HepG2 (cell line): ENCODE results near the gene SMCHD1.

ENCODE experiments used
- ATF3 ChIP-seq: sonication (generic); formaldehyde crosslinking; IDR thresholded peaks from 2 replicates; pipeline ENCODE4 v1.4.0; 2020; ENCODE audit warnings: missing genetic modification reagents
- CHD2 ChIP-seq: IDR thresholded peaks from 2 replicates; pipeline ENCODE4 v1.6.1; 2011; ENCODE audit warnings: low read depth, low read length, improper control_type of control experiment
- EP300 ChIP-seq, 3 experiments: sonication (generic) in 1 of 3; formaldehyde crosslinking in 1 of 3; IDR thresholded peaks; 2 replicates each; pipeline versions ENCODE4 v1.5.1 to v1.6.1; 2011 to 2020; ENCODE audit warnings: low read depth in 2 of 3, low read length in 2 of 3, borderline replicate concordance in 1 of 3, improper control_type of control experiment in 1 of 3, mild to moderate bottlenecking in 1 of 3, missing genetic modification reagents in 1 of 3, moderate library complexity in 1 of 3
- HMG20B ChIP-seq: conservative IDR thresholded peaks from 2 replicates; pipeline ENCODE4 v1.6.1; 2016; ENCODE audit warnings: missing genetic modification reagents, missing compliant biosample characterization
- HNF1A ChIP-seq, 2 experiments: sonication (generic) in 1 of 2; formaldehyde crosslinking in 1 of 2; IDR thresholded peaks; 2 replicates each; pipeline versions ENCODE4 v1.4.0 to v1.6.1; 2016 to 2020; ENCODE audit warnings: borderline replicate concordance in 1 of 2, low read depth in 1 of 2, mild to moderate bottlenecking in 1 of 2, missing genetic modification reagents in 1 of 2
- HNF4G ChIP-seq, 2 experiments: sonication (generic) in 1 of 2; formaldehyde crosslinking in 1 of 2; IDR thresholded peaks; 2 replicates each; pipeline versions ENCODE4 v1.4.0 to v1.6.1; 2011 to 2020; ENCODE audit warnings: borderline replicate concordance in 2 of 2, low read depth in 2 of 2, mild to moderate bottlenecking in 2 of 2, low read length in 1 of 2, missing genetic modification reagents in 1 of 2, moderate library complexity in 1 of 2
- JUN ChIP-seq: sonication (generic); formaldehyde crosslinking; IDR thresholded peaks from 2 replicates; pipeline ENCODE4 v1.4.0; 2020; ENCODE audit warnings: mild to moderate bottlenecking, missing genetic modification reagents
- RFXANK ChIP-seq: IDR thresholded peaks from 2 replicates; pipeline ENCODE4 v1.6.1; 2016
- TBP ChIP-seq: sonication (generic); formaldehyde crosslinking; IDR thresholded peaks from 2 replicates; pipeline ENCODE4 v1.5.0; 2020; ENCODE audit warnings: missing genetic modification reagents
- USF2 ChIP-seq, 2 experiments: sonication (generic) in 1 of 2; formaldehyde crosslinking in 1 of 2; IDR thresholded peaks; 2 replicates each; pipeline versions ENCODE4 v1.5.1 to v1.6.1; 2011 to 2020; ENCODE audit warnings: borderline replicate concordance in 1 of 2, low read depth in 1 of 2, low read length in 1 of 2, mild to moderate bottlenecking in 1 of 2, missing genetic modification reagents in 1 of 2, moderate library complexity in 1 of 2
- ZBTB33 ChIP-seq: sonication (generic); formaldehyde crosslinking; IDR thresholded peaks from 2 replicates; pipeline ENCODE4 v1.4.0; 2020; ENCODE audit warnings: missing genetic modification reagents
- TF ChIP-seq, protein P1 (sequence below): sonication (generic); formaldehyde crosslinking; IDR thresholded peaks from 2 replicates; pipeline ENCODE4 v1.5.0; 2020; ENCODE audit warnings: mild to moderate bottlenecking, missing genetic modification reagents, moderate library complexity

DNA sequence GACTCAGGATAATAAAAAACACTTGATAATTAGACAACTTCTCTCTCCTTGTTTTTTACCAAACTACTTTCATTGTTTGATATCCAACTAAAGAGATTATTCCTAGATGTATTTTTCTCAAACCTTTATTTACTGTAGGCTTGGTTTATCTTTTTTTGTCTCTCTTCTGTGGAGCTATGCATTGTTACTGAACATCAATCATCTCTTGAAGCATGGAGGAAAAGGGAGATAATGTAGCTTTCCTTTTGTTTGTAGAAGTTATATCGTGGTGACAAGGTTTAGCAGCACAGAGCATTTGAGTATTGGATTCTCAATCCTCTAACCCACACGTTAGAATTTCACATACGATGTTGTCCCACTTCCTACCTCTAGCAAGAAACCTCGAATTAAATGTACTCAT lies 41.7 kb downstream of the SMCHD1 start:
- TF ChIP-seq TBP (CRISPR knock-in tag) = no peak
- TF ChIP-seq, protein P1, sequence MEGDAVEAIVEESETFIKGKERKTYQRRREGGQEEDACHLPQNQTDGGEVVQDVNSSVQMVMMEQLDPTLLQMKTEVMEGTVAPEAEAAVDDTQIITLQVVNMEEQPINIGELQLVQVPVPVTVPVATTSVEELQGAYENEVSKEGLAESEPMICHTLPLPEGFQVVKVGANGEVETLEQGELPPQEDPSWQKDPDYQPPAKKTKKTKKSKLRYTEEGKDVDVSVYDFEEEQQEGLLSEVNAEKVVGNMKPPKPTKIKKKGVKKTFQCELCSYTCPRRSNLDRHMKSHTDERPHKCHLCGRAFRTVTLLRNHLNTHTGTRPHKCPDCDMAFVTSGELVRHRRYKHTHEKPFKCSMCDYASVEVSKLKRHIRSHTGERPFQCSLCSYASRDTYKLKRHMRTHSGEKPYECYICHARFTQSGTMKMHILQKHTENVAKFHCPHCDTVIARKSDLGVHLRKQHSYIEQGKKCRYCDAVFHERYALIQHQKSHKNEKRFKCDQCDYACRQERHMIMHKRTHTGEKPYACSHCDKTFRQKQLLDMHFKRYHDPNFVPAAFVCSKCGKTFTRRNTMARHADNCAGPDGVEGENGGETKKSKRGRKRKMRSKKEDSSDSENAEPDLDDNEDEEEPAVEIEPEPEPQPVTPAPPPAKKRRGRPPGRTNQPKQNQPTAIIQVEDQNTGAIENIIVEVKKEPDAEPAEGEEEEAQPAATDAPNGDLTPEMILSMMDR (CRISPR knock-in tag) = no peak
- TF ChIP-seq JUN (CRISPR knock-in tag) = no peak
- no peak for TF ChIP-seq RFXANK (CRISPR knock-in tag)
- TF ChIP-seq ATF3 (CRISPR knock-in tag) = no peak
- no peak for TF ChIP-seq HNF4G (IDR thresholded peaks at IDR 0.05; ENCODE audit: borderline replicate concordance, low read depth, low read length)
- no peak for TF ChIP-seq HNF4G (CRISPR knock-in tag; IDR thresholded peaks at IDR 0.05; ENCODE audit: borderline replicate concordance, low read depth)
- TF ChIP-seq CHD2 = no peak
- no peak for TF ChIP-seq HMG20B (CRISPR knock-in tag)
- no peak for TF ChIP-seq USF2 (IDR thresholded peaks at IDR 0.05; ENCODE audit: low read depth, low read length)
- no peak for TF ChIP-seq USF2 (CRISPR knock-in tag; IDR thresholded peaks at IDR 0.05; ENCODE audit: borderline replicate concordance)
- TF ChIP-seq ZBTB33 (CRISPR knock-in tag) = no peak
- no peak for TF ChIP-seq EP300 (IDR thresholded peaks at IDR 0.05; ENCODE audit: low read depth in 2 of 2, low read length in 2 of 2)
- TF ChIP-seq EP300 (CRISPR knock-in tag; IDR thresholded peaks at IDR 0.05; ENCODE audit: borderline replicate concordance) = no peak
- TF ChIP-seq HNF1A (IDR thresholded peaks at IDR 0.05; ENCODE audit: low read depth) = no peak
- TF ChIP-seq HNF1A (CRISPR knock-in tag; IDR thresholded peaks at IDR 0.05; ENCODE audit: borderline replicate concordance) = no peak
